OCI-LY3 (cell line): ENCODE measurements around the gene EIF4B.

Experiments
- H2AFZ ChIP-seq: fragments of 200-600, 300-600 bp; shearing (Covaris generic); 2 replicates; pipeline ENCODE4 v1.6.0; 2014; ENCODE audit warnings: antibody characterized with exemption, low read depth, low read length
- H3K27ac ChIP-seq: fragments of 200-600, 300-600 bp; sonication (generic); 2 replicates; pipeline ENCODE4 v1.5.1; 2014; ENCODE audit warnings: mild to moderate bottlenecking, low read length, moderate library complexity, mixed read lengths
- H3K27me3 ChIP-seq: fragments of 200-600, 300-600 bp; sonication (generic); 2 replicates; pipeline ENCODE4 v1.6.1; 2014; ENCODE audit warnings: low read depth, low read length, mixed read lengths
- H3K36me3 ChIP-seq: fragments of 200-600, 300-600 bp; sonication (generic); replicated peaks from 2 replicates; pipeline ENCODE3; 2014; ENCODE audit warnings: low read depth, low read length, mixed read lengths
- H3K4me1 ChIP-seq: fragments of 300-600, 200-600 bp; sonication (generic); 2 replicates; pipeline ENCODE4 v1.6.1; 2014; ENCODE audit warnings: low read length, mixed read lengths
- H3K4me2 ChIP-seq: fragments of 200-600, 300-600 bp; sonication (generic); 2 replicates; pipeline ENCODE4 v1.6.1; 2014; ENCODE audit warnings: low read length, mixed read lengths
- H3K4me3 ChIP-seq: fragments of 300-600, 200-600 bp; sonication (generic); 2 replicates; pipeline ENCODE4 v1.5.1; 2014; ENCODE audit warnings: antibody characterized with exemption, mild to moderate bottlenecking, low read length, moderate library complexity
- H3K79me2 ChIP-seq: fragments of 300-600, 200-600 bp; shearing (Covaris generic); 2 replicates; pipeline ENCODE4 v1.6.1; 2014; ENCODE audit warnings: mild to moderate bottlenecking, low read length, mixed read lengths
- H3K9ac ChIP-seq: fragments of 300-600, 200-600 bp; shearing (Covaris generic); 2 replicates; pipeline ENCODE4 v1.6.0; 2014; ENCODE audit warnings: mild to moderate bottlenecking, low read length, moderate library complexity
- H3K9me3 ChIP-seq: fragments of 200-600, 300-600 bp; shearing (Covaris generic); 2 replicates; pipeline ENCODE4 v1.6.1; 2014; ENCODE audit warnings: low read length, mixed read lengths; ENCODE audit not compliant: insufficient read depth
- H4K20me1 ChIP-seq: fragments of 200-600, 300-600 bp; sonication (generic); 2 replicates; pipeline ENCODE4 v1.6.1; 2016; ENCODE audit warnings: low read length, mixed read lengths; ENCODE audit not compliant: insufficient read depth
- CTCF ChIP-seq: fragments of 200-600, 300-600 bp; sonication (generic); IDR thresholded peaks from 2 replicates; pipeline ENCODE4 v1.5.1; 2014; ENCODE audit warnings: antibody characterized with exemption, low read length, low read depth
- EZH2phosphoT487 ChIP-seq: fragments of 200-600 bp; shearing (Covaris generic); IDR thresholded peaks from 2 replicates; pipeline ENCODE4 v1.6.1; 2018; ENCODE audit warnings: antibody characterized with exemption, mixed run types, low read depth

The EIF4B gene

GRCh38 chr12:53051881-53052412 lies 45.7 kb downstream of the EIF4B start:
- no peak overlapping the region for H3K27ac ChIP-seq

GRCh38 chr12:53052419-53053217 lies 46.4 kb downstream of the EIF4B start:
- Histone ChIP-seq H3K4me1 (peaks cover 8% of the 10 kb centered on the region; the same call in 1 of the 2 replicates), H3K4me2 (no peak overlapping the region), H4K20me1 (no peaks in the 10 kb centered on the region), H3K36me3 (no peaks in the 10 kb centered on the region), H3K9me3 (no peaks in the 10 kb centered on the region), H3K4me3 (no peak overlapping the region), H3K79me2 (no peaks in the 10 kb centered on the region), H3K27ac (no peak overlapping the region), H3K27me3 (peaks cover 6% of the 10 kb centered on the region; the same call in 1 of the 2 replicates), H3K9ac (no peak overlapping the region), H2AFZ (no peak overlapping the region)
- TF ChIP-seq CTCF (no peak), EZH2phosphoT487 (no peak)

More at GRCh38 chr12:53051881-53052412, 45.7 kb downstream of the EIF4B start:
- Histone ChIP-seq H4K20me1 (no peaks in the 10 kb centered on the region), H3K36me3 (no peaks in the 10 kb centered on the region), H3K4me3 (no peak overlapping the region), H3K9me3 (no peaks in the 10 kb centered on the region), H3K9ac (no peak overlapping the region), H3K79me2 (no peaks in the 10 kb centered on the region), H2AFZ (no peak overlapping the region), H3K27me3 (peaks cover 6% of the 10 kb centered on the region; the same call in 1 of the 2 replicates), H3K4me2 (no peak overlapping the region), H3K4me1 (peaks cover 8% of the 10 kb centered on the region; the same call in 1 of the 2 replicates)
- TF ChIP-seq CTCF (no peak), EZH2phosphoT487 (no peak)

- Histone ChIP-seq H3K4me3 (peak overlapping the region; percentile 94), H3K27me3 (peaks cover 6% of the 10 kb centered on the region; the same call in 1 of the 2 replicates), H3K4me1 (peaks cover 4% of the 10 kb centered on the region; the same call in 1 of the 2 replicates), H3K27ac (0 out of 2 replicates have a peak overlapping the region, but pooled peaks have one; percentile 9), H3K9ac (peak overlapping the region; percentile 66), H3K9me3 (no peaks in the 10 kb centered on the region), H3K79me2 (no peaks in the 10 kb centered on the region), H3K4me2 (peak overlapping the region; percentile 87), H3K36me3 (no peaks in the 10 kb centered on the region), H2AFZ (peak overlapping the region; percentile 93), H4K20me1 (no peaks in the 10 kb centered on the region)
- TF ChIP-seq CTCF (peak; percentile 54), EZH2phosphoT487 (no peak)
Observed at GRCh38 chr12:53053218-53054111, 47.2 kb downstream of the EIF4B start.
